ENCODE results near the gene HTR3D.

DNA sequence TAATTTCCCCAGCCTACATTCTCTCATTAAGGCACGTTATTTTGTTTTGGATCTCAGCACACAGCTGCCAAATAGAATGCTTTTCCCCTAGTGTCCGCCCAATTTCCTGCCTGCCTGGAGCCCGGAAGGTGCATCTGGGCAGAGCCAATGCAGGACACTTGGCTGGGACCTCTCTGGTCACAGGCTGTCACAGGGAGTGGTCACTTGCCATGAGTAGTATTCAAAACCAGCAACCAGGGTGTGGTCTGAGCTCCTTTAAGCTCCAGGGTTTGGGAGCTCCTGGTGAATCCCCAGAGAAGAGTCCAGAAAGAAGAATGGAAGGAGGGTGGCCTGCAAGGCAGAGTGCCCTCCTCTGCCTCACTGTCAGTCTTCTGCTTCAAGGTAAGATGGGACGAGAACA, 21.2 kb downstream of the HTR3D start, which contains the start of gene HTR3C:
- TF ChIP-seq BACH2 (CRISPR knock-in tag; IDR thresholded peaks at IDR 0.05; ENCODE audit: borderline replicate concordance): no peak
- TF ChIP-seq PPARA (CRISPR knock-in tag; IDR thresholded peaks at IDR 0.05; ENCODE audit: borderline replicate concordance): no peak
- TF ChIP-seq, protein P1, sequence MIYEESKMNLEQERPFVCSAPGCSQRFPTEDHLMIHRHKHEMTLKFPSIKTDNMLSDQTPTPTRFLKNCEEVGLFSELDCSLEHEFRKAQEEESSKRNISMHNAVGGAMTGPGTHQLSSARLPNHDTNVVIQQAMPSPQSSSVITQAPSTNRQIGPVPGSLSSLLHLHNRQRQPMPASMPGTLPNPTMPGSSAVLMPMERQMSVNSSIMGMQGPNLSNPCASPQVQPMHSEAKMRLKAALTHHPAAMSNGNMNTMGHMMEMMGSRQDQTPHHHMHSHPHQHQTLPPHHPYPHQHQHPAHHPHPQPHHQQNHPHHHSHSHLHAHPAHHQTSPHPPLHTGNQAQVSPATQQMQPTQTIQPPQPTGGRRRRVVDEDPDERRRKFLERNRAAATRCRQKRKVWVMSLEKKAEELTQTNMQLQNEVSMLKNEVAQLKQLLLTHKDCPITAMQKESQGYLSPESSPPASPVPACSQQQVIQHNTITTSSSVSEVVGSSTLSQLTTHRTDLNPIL (CRISPR knock-in tag; IDR thresholded peaks at IDR 0.05; ENCODE audit: low read depth): no peak
- TF ChIP-seq ZNF565 (CRISPR knock-in tag; conservative IDR thresholded peaks at IDR 0.05; ENCODE audit: low read depth): no peak

Data from SK-N-SH treated with all-trans-retinoic acid at 6 μM for 48 hours (cell line).